ENCODE results near the gene ERC2. TPM values are rescaled to one million over a fixed set of nuclear protein-coding genes. Genes with fewer than 3 reads are reported as not detected.

Gene ERC2
- total RNA-seq, 3 donors from 2014 or later (not counting 1 experiment from before 2014, with no cell fraction given), result not detected

- Mint-ChIP-seq H3K27ac (no peak overlapping the region), H3K4me1 (no peaks in the 10 kb centered on the region), H3K36me3 (no peaks in the 10 kb centered on the region), H3K9me3 (peaks cover 2% of the 10 kb centered on the region in 2 donors), H3K4me3 (no peak overlapping the region), H3K27me3 (ENCODE audit: low read depth in 2 of 2) (no peaks in the 10 kb centered on the region)
- TF ChIP-seq, protein P1, sequence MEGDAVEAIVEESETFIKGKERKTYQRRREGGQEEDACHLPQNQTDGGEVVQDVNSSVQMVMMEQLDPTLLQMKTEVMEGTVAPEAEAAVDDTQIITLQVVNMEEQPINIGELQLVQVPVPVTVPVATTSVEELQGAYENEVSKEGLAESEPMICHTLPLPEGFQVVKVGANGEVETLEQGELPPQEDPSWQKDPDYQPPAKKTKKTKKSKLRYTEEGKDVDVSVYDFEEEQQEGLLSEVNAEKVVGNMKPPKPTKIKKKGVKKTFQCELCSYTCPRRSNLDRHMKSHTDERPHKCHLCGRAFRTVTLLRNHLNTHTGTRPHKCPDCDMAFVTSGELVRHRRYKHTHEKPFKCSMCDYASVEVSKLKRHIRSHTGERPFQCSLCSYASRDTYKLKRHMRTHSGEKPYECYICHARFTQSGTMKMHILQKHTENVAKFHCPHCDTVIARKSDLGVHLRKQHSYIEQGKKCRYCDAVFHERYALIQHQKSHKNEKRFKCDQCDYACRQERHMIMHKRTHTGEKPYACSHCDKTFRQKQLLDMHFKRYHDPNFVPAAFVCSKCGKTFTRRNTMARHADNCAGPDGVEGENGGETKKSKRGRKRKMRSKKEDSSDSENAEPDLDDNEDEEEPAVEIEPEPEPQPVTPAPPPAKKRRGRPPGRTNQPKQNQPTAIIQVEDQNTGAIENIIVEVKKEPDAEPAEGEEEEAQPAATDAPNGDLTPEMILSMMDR (IDR thresholded peaks at IDR 0.05), result no peak
- H3K36me3 ChIP-seq (ENCODE audit: control insufficient read depth, insufficient read depth, low read length), result no peaks in the 10 kb centered on the region
- intact Hi-C loops (cut with micrococcal nuclease), result no loop called here
- no peak for ATAC-seq
- H3K27ac ChIP-seq (ENCODE audit: low read length), result no peak overlapping the region
- WGBS (ENCODE audit: insufficient coverage), result 92% methylated on average over 3 of the region's 3 CpGs
- H3K4me1 ChIP-seq (ENCODE audit: control insufficient read depth, insufficient read depth, low read length), result no peaks in the 10 kb centered on the region
- no peaks in the 10 kb centered on the region for H3K9me3 ChIP-seq (ENCODE audit: control insufficient read depth, insufficient read depth, low read length)
- H3K27me3 ChIP-seq (ENCODE audit: control insufficient read depth, insufficient read depth, low read length), result no peaks in the 10 kb centered on the region
- no peak for DNase-seq
- no peak overlapping the region for H3K4me3 ChIP-seq (ENCODE audit: low read length)
Observed at GRCh38 chr3:55906896-55907295, 561.4 kb downstream of the ERC2 start.

GRCh38 chr3:55904716-55905115 lies 563.6 kb downstream of the ERC2 start:
- no peak overlapping the region for H3K4me3 Mint-ChIP-seq
- intact Hi-C loops (cut with micrococcal nuclease), result no loop called here
- peaks cover 0 to 2% of the 10 kb centered on the region in 2 donors for H3K9me3 Mint-ChIP-seq
- DNase-seq (no peak), ATAC-seq (no peak)
- Histone ChIP-seq H3K36me3 (ENCODE audit: control insufficient read depth, insufficient read depth, low read length) (no peaks in the 10 kb centered on the region), H3K27ac (ENCODE audit: low read length) (no peak overlapping the region), H3K27me3 (ENCODE audit: control insufficient read depth, insufficient read depth, low read length) (no peaks in the 10 kb centered on the region), H3K4me3 (ENCODE audit: low read length) (no peak overlapping the region), H3K4me1 (ENCODE audit: control insufficient read depth, insufficient read depth, low read length) (no peaks in the 10 kb centered on the region), H3K9me3 (ENCODE audit: control insufficient read depth, insufficient read depth, low read length) (no peaks in the 10 kb centered on the region)
- WGBS (ENCODE audit: insufficient coverage), result 83% methylated on average over 6 of the region's 6 CpGs
- no peaks in the 10 kb centered on the region for H3K36me3 Mint-ChIP-seq
- TF ChIP-seq, protein P1 (IDR thresholded peaks at IDR 0.05), result no peak
- no peaks in the 10 kb centered on the region for H3K4me1 Mint-ChIP-seq
- H3K27me3 Mint-ChIP-seq (ENCODE audit: low read depth in 2 of 2), result no peaks in the 10 kb centered on the region
- no peak overlapping the region for H3K27ac Mint-ChIP-seq

DNA sequence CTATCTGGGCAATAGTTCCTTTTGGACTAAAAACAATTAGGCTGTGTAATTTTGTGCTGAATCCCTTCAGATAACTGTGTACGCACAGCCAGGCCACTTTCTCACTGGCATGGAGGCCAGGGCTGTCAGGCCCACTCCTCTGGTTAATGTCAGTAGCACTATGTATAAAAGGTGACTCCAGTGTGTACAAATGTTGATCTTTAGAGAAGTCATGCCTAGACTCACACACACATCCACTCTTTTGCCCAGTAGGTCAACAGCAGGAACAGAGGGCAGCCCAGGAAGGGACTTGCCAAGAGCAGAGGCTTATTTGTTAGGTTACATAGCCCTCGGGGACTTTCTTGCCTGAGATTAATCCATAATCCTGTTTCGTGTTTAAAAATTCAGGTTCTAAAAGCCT lies 564.6 kb downstream of the ERC2 start:
- TF ChIP-seq, protein P1 (IDR thresholded peaks at IDR 0.05), result no peak
- DNase-seq (no peak), ATAC-seq (no peak)
- H3K27ac ChIP-seq (ENCODE audit: low read length), result no peak overlapping the region
- no peaks in the 10 kb centered on the region for H3K27me3 ChIP-seq (ENCODE audit: control insufficient read depth, insufficient read depth, low read length)
- no peaks in the 10 kb centered on the region for H3K4me1 Mint-ChIP-seq
- no peaks in the 10 kb centered on the region for H3K9me3 ChIP-seq (ENCODE audit: control insufficient read depth, insufficient read depth, low read length)
- H3K36me3 ChIP-seq (ENCODE audit: control insufficient read depth, insufficient read depth, low read length), result no peaks in the 10 kb centered on the region
- no peak overlapping the region for H3K4me3 ChIP-seq (ENCODE audit: low read length)
- peaks cover 0 to 2% of the 10 kb centered on the region in 2 donors for H3K9me3 Mint-ChIP-seq
- no peaks in the 10 kb centered on the region for H3K4me1 ChIP-seq (ENCODE audit: control insufficient read depth, insufficient read depth, low read length)
- intact Hi-C loops (cut with micrococcal nuclease), result no loop called here
- WGBS (ENCODE audit: insufficient coverage), result 81% methylated on average over 3 of the region's 3 CpGs
- H3K27me3 Mint-ChIP-seq (ENCODE audit: low read depth in 2 of 2), result no peaks in the 10 kb centered on the region
- no peaks in the 10 kb centered on the region for H3K36me3 Mint-ChIP-seq
- no peak overlapping the region for H3K27ac Mint-ChIP-seq
- H3K4me3 Mint-ChIP-seq, result no peak overlapping the region

DNA sequence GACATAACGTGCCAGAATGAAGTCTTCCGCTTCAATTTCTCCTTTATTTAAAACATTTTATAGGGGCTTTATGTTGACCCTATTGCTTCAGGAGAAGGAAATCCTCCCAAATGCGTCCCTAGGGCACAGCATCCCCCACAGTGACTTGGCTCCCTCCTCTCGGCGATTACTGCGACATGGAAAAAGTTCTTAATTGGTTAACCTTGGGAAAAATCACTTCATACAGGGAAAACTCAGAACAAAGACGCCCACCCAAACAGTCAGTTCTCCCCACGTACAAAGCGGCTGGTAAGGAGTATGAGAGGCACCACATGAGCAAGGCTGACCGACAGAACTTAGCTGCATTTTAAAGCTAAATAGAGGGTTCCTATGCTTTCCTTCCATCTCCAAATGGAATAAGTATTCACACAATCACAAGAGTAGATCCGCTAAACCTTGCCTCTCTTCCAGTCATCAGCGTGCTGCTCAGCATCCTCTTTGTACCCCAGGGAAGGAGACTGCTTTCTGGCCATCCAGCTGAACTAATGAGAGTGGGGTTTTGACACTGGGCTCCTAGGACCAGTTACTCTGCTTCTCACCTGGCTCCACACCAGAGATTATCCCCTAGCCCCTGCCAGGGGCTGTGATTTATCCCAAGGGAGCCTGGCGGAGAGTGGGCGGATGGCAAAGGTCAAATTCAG lies 565.9 kb downstream of the ERC2 start:
- no peak overlapping the region for H3K27ac Mint-ChIP-seq
- no peaks in the 10 kb centered on the region for H3K27me3 Mint-ChIP-seq (ENCODE audit: low read depth in 2 of 2)
- Histone ChIP-seq H3K27me3 (ENCODE audit: control insufficient read depth, insufficient read depth, low read length) (no peaks in the 10 kb centered on the region), H3K4me1 (ENCODE audit: control insufficient read depth, insufficient read depth, low read length) (no peaks in the 10 kb centered on the region), H3K4me3 (ENCODE audit: low read length) (no peak overlapping the region), H3K9me3 (ENCODE audit: control insufficient read depth, insufficient read depth, low read length) (no peaks in the 10 kb centered on the region), H3K36me3 (ENCODE audit: control insufficient read depth, insufficient read depth, low read length) (no peaks in the 10 kb centered on the region), H3K27ac (ENCODE audit: low read length) (no peak overlapping the region)
- 91% methylated on average over 14 of the region's 14 CpGs for WGBS (ENCODE audit: insufficient coverage)
- intact Hi-C loops (cut with micrococcal nuclease), result no loop called here
- no peaks in the 10 kb centered on the region for H3K4me1 Mint-ChIP-seq
- TF ChIP-seq, protein P1 (IDR thresholded peaks at IDR 0.05), result no peak
- DNase-seq, result no peak
- ATAC-seq, result no peak
- no peak overlapping the region for H3K4me3 Mint-ChIP-seq
- H3K9me3 Mint-ChIP-seq, result peaks cover 0 to 2% of the 10 kb centered on the region in 2 donors
- H3K36me3 Mint-ChIP-seq, result no peaks in the 10 kb centered on the region

Measured in natural killer cell (primary cell).